T-helper 2 cell treated with Interferon-gamma antibody and Interleukin-4, amounts not matched to agents 5 μg/mL and 100 μg/mL, for 36 hours (primary cell): ENCODE data around the gene FADS2.

Experiments used
- DNase-seq: peaks from one replicate; pipeline ENCODE4 v3.0.0; 2021; ENCODE audit warnings: low spot score
- H3K27ac Mint-ChIP-seq: one replicate; pipeline ENCODE4 v1.8.0; 2021; ENCODE audit warnings: mild to moderate bottlenecking, mixed read lengths
- H3K27me3 Mint-ChIP-seq: one replicate; pipeline ENCODE4 v1.8.0; 2021; ENCODE audit warnings: low read depth, mixed read lengths
- H3K36me3 Mint-ChIP-seq: one replicate; pipeline ENCODE4 v1.8.0; 2021; ENCODE audit warnings: low read depth, mixed read lengths
- H3K4me1 Mint-ChIP-seq: one replicate; pipeline ENCODE4 v1.8.0; 2021; ENCODE audit warnings: low read depth, mixed read lengths
- H3K4me3 Mint-ChIP-seq: one replicate; pipeline ENCODE4 v1.8.0; 2022; ENCODE audit warnings: mild to moderate bottlenecking, moderate library complexity, mixed read lengths
- H3K9me3 Mint-ChIP-seq: one replicate; pipeline ENCODE4 v1.8.0; 2021; ENCODE audit warnings: mixed read lengths

Gene FADS2

GRCh38 chr11:61805146-61805545 is 23.0 kb upstream of the FADS2 start:
- Mint-ChIP-seq H3K4me1 (peaks cover 7% of the 10 kb centered on the region), H3K9me3 (no peaks in the 10 kb centered on the region), H3K4me3 (no peak overlapping the region), H3K36me3 (peaks cover 68% of the 10 kb centered on the region), H3K27me3 (no peaks in the 10 kb centered on the region), H3K27ac (peak overlapping the region; percentile 5)
- DNase-seq: no peak

- H3K27me3 Mint-ChIP-seq: no peaks in the 10 kb centered on the region
- no peak overlapping the region for H3K27ac Mint-ChIP-seq
- H3K9me3 Mint-ChIP-seq: no peaks in the 10 kb centered on the region
- peaks cover 67% of the 10 kb centered on the region for H3K36me3 Mint-ChIP-seq
- no peak overlapping the region for H3K4me3 Mint-ChIP-seq
- no peak for DNase-seq
- H3K4me1 Mint-ChIP-seq: peaks cover 4% of the 10 kb centered on the region
Observed at GRCh38 chr11:61806785-61807184, 21.3 kb upstream of the FADS2 start.

GRCh38 chr11:61810671-61811175 is 17.4 kb upstream of the FADS2 start:
- H3K9me3 Mint-ChIP-seq: no peaks in the 10 kb centered on the region

GRCh38 chr11:61811831-61812230 is 16.3 kb upstream of the FADS2 start:
- H3K9me3 Mint-ChIP-seq: no peaks in the 10 kb centered on the region
- H3K4me3 Mint-ChIP-seq: no peak overlapping the region
- no peak for DNase-seq
- peaks cover 11% of the 10 kb centered on the region for H3K4me1 Mint-ChIP-seq
- H3K36me3 Mint-ChIP-seq: peaks cover 63% of the 10 kb centered on the region
- H3K27me3 Mint-ChIP-seq: no peaks in the 10 kb centered on the region
- H3K27ac Mint-ChIP-seq: no peak overlapping the region

More at GRCh38 chr11:61810671-61811175, 17.4 kb upstream of the FADS2 start:
- peaks cover 11% of the 10 kb centered on the region for H3K4me1 Mint-ChIP-seq
- no peak for DNase-seq
- no peak overlapping the region for H3K4me3 Mint-ChIP-seq
- H3K27me3 Mint-ChIP-seq: no peaks in the 10 kb centered on the region
- H3K27ac Mint-ChIP-seq: no peak overlapping the region
- H3K36me3 Mint-ChIP-seq: peaks cover 65% of the 10 kb centered on the region

GRCh38 chr11:61812736-61813411 is 15.2 kb upstream of the FADS2 start:
- Mint-ChIP-seq H3K27ac (no peak overlapping the region), H3K4me3 (no peak overlapping the region), H3K36me3 (peaks cover 56% of the 10 kb centered on the region), H3K9me3 (no peaks in the 10 kb centered on the region), H3K4me1 (peaks cover 13% of the 10 kb centered on the region), H3K27me3 (no peaks in the 10 kb centered on the region)
- no peak for DNase-seq

- DNase-seq: peak; percentile 46
Observed at GRCh38 chr11:61814247-61814957, 13.7 kb upstream of the FADS2 start.

GRCh38 chr11:61814958-61815789 is 12.9 kb upstream of the FADS2 start:
- Mint-ChIP-seq H3K4me1 (peaks cover 12% of the 10 kb centered on the region), H3K4me3 (peak overlapping the region; percentile 97), H3K27me3 (no peaks in the 10 kb centered on the region), H3K9me3 (no peaks in the 10 kb centered on the region), H3K27ac (peak overlapping the region; percentile 98), H3K36me3 (peaks cover 43% of the 10 kb centered on the region)
- peak; percentile 90 for DNase-seq

More at GRCh38 chr11:61814247-61814957, 13.7 kb upstream of the FADS2 start:
- Mint-ChIP-seq H3K27me3 (no peaks in the 10 kb centered on the region), H3K36me3 (peaks cover 51% of the 10 kb centered on the region), H3K27ac (peak overlapping the region; percentile 98), H3K9me3 (no peaks in the 10 kb centered on the region), H3K4me3 (peak overlapping the region; percentile 97), H3K4me1 (peaks cover 13% of the 10 kb centered on the region)

GRCh38 chr11:61815790-61816735 is 12.0 kb upstream of the FADS2 start:
- no peaks in the 10 kb centered on the region for H3K27me3 Mint-ChIP-seq
- no peaks in the 10 kb centered on the region for H3K9me3 Mint-ChIP-seq
- H3K4me3 Mint-ChIP-seq: peak overlapping the region; percentile 97
- peak; percentile 64 for DNase-seq
- peaks cover 37% of the 10 kb centered on the region for H3K36me3 Mint-ChIP-seq
- H3K4me1 Mint-ChIP-seq: peaks cover 12% of the 10 kb centered on the region
- H3K27ac Mint-ChIP-seq: peak overlapping the region; percentile 98

GRCh38 chr11:61816736-61817455 is 11.2 kb upstream of the FADS2 start, which contains the start of gene FADS1:
TSS of gene FADS1 (minus strand) at chr11:61817003. CDS start at chr11:61816929, 74 bp downstream.
- peak within 1 kb of the TSS; percentile 98 for H3K27ac Mint-ChIP-seq
- peaks cover 31% of the 10 kb centered on the region for H3K36me3 Mint-ChIP-seq
- H3K27me3 Mint-ChIP-seq: no peaks in the 10 kb centered on the region
- H3K4me3 Mint-ChIP-seq: peak within 1 kb of the TSS; percentile 97
- peaks cover 12% of the 10 kb centered on the region for H3K4me1 Mint-ChIP-seq
- DNase-seq: peak; percentile 94
- no peaks in the 10 kb centered on the region for H3K9me3 Mint-ChIP-seq

GRCh38 chr11:61817471-61818202 is 10.5 kb upstream of the FADS2 start:
- no peaks in the 10 kb centered on the region for H3K9me3 Mint-ChIP-seq
- no peak for DNase-seq
- H3K4me1 Mint-ChIP-seq: peaks cover 12% of the 10 kb centered on the region
- peak overlapping the region; percentile 84 for H3K27ac Mint-ChIP-seq
- H3K36me3 Mint-ChIP-seq: peaks cover 26% of the 10 kb centered on the region
- H3K27me3 Mint-ChIP-seq: no peaks in the 10 kb centered on the region
- peak overlapping the region; percentile 82 for H3K4me3 Mint-ChIP-seq

GRCh38 chr11:61820174-61820573 is 7.9 kb upstream of the FADS2 start:
- H3K27ac Mint-ChIP-seq: no peak overlapping the region
- no peak overlapping the region for H3K4me3 Mint-ChIP-seq
- H3K36me3 Mint-ChIP-seq: peaks cover 10% of the 10 kb centered on the region
- peaks cover 3% of the 10 kb centered on the region for H3K4me1 Mint-ChIP-seq
- DNase-seq: no peak
- H3K9me3 Mint-ChIP-seq: no peaks in the 10 kb centered on the region
- H3K27me3 Mint-ChIP-seq: no peaks in the 10 kb centered on the region
